Measurements from ENCODE around the gene FAM236D. TPM values are rescaled to one million over a fixed set of nuclear protein-coding genes. Genes with fewer than 3 reads are reported as not detected.
"Not testable (repeated sequence)": the region's sequence is repeated elsewhere in the genome, so short reads cannot be mapped to it uniquely, and the experiment has no call there.

The FAM236D gene
- not detected in 2 replicates for total RNA-seq (2014; rRNA removed; shearing (Covaris generic); ENCODE audit: low replicate concordance)

DNA sequence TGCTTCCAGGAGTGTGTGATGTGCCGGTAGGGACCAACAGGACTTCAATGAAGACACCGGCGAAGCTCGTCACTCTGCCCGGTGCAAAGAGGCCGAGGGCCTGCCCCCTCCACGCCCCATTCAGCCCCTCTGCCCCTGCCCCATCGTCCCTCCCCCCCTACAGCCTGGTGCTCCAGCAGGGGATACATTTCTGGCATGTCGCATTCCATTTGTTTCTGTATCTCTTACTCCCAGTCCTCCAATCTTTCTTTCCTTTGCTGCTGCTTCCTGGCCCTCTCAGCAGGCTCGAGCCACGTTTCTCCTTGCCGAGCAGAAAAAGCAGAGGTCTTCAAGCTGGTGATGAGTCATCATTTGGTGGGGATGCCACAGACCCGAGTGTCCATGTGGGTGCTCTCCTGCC, at the start of gene FAM236D:
TSS of gene FAM236D (minus strand) at position 101 of the 400 bp plus-strand sequence. CDS start at position 1, 100 bp downstream.
- H4K20me1 ChIP-seq (ENCODE audit: insufficient read depth, low read depth, low read length); H3K4me3 ChIP-seq (ENCODE audit: low read length); H3K9me2 ChIP-seq (replicated peaks; ENCODE audit: insufficient read depth, low read length); H3K4me1 ChIP-seq (ENCODE audit: low read length); H3K9me3 ChIP-seq (ENCODE audit: low read length); H2AFZ ChIP-seq (ENCODE audit: low read length); H3K27ac ChIP-seq (ENCODE audit: low read length); H3K4me2 ChIP-seq (ENCODE audit: low read depth, low read length, poor library complexity, severe bottlenecking); H3K27me3 ChIP-seq (ENCODE audit: low read length); H3K36me3 ChIP-seq (ENCODE audit: insufficient read depth, low read length); H3K79me2 ChIP-seq (ENCODE audit: low read length); DNase-seq; H3K9ac ChIP-seq (ENCODE audit: low read length): not testable (repeated sequence)

DNA sequence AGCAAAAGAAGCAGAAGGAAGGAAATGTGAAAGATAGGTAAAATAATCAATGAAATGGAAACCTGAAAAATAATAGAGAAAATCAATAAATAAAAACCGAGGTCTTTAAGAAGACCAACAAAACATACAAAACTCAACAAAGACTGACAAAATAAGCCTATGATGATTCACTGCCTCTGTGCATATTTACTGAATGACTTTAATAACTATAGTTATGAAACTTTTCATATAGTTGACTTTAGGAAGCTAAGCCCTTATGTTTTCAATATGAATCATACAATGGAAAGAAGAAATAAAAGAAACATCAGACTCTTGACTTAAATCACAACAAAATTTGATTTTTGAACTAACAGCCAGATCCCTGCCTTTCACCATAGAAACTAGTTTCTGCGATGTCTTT, 29.5 kb upstream of the FAM236D start:
- not testable (repeated sequence) for H3K4me2 ChIP-seq (ENCODE audit: low read depth, low read length, poor library complexity, severe bottlenecking); H4K20me1 ChIP-seq (ENCODE audit: insufficient read depth, low read depth, low read length); H3K9me2 ChIP-seq (replicated peaks; ENCODE audit: insufficient read depth, low read length); H3K9ac ChIP-seq (ENCODE audit: low read length); H2AFZ ChIP-seq (ENCODE audit: low read length); H3K36me3 ChIP-seq (ENCODE audit: insufficient read depth, low read length); H3K9me3 ChIP-seq (ENCODE audit: low read length); H3K4me1 ChIP-seq (ENCODE audit: low read length); H3K4me3 ChIP-seq (ENCODE audit: low read length); H3K79me2 ChIP-seq (ENCODE audit: low read length); H3K27me3 ChIP-seq (ENCODE audit: low read length); DNase-seq; H3K27ac ChIP-seq (ENCODE audit: low read length)

DNA sequence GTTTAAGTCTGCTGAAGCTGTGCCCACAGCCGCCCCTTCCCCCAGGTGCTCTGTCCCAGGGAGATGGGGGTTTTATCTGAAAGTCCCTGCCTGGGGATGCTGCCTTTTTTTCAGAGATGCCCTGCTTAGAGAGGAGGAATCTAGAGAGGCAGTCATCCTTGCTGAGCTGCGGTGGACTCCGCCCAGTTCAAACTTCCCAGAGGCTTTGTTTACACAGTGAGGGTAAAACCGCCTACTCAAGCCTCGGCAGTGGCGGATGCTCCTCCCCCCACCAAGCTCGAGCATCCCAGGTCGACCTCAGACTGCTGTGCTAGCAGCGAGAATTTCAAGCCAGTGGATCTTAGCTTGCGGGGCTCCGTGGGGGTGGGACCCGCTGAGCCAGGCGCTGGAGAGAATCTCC, 22.7 kb upstream of the FAM236D start:
- not testable (repeated sequence) for H3K9me3 ChIP-seq (ENCODE audit: low read length); H3K4me1 ChIP-seq (ENCODE audit: low read length); H3K4me2 ChIP-seq (ENCODE audit: low read depth, low read length, poor library complexity, severe bottlenecking); H3K36me3 ChIP-seq (ENCODE audit: insufficient read depth, low read length); H3K9me2 ChIP-seq (replicated peaks; ENCODE audit: insufficient read depth, low read length); H3K9ac ChIP-seq (ENCODE audit: low read length); H2AFZ ChIP-seq (ENCODE audit: low read length); H3K4me3 ChIP-seq (ENCODE audit: low read length); H3K27me3 ChIP-seq (ENCODE audit: low read length); DNase-seq; H4K20me1 ChIP-seq (ENCODE audit: insufficient read depth, low read depth, low read length); H3K79me2 ChIP-seq (ENCODE audit: low read length); H3K27ac ChIP-seq (ENCODE audit: low read length)

DNA sequence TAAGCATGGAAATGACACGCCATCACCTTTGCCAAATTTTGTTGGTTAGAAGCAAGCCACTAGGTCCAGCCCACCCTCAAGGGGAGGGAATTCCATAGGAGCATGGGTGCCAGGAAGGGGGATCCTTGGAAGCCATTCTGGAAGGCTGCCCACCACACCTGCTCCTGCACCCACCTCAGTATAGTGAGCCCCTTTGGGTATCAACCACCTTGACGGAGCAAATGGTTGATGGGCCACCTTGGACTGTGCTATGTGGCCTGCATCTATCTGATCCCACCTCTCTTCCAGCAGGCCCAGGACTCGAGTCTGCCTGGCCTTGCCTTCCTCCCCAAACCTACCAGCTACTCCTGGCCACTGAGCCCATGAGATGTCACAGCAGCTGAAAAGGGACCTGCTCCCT, 17.6 kb downstream of the FAM236D start:
- not testable (repeated sequence) for H3K9me2 ChIP-seq (replicated peaks; ENCODE audit: insufficient read depth, low read length); H3K79me2 ChIP-seq (ENCODE audit: low read length); H3K4me1 ChIP-seq (ENCODE audit: low read length); H4K20me1 ChIP-seq (ENCODE audit: insufficient read depth, low read depth, low read length); H3K36me3 ChIP-seq (ENCODE audit: insufficient read depth, low read length); H3K4me3 ChIP-seq (ENCODE audit: low read length); H3K27me3 ChIP-seq (ENCODE audit: low read length); DNase-seq; H3K27ac ChIP-seq (ENCODE audit: low read length); H3K4me2 ChIP-seq (ENCODE audit: low read depth, low read length, poor library complexity, severe bottlenecking); H3K9ac ChIP-seq (ENCODE audit: low read length); H3K9me3 ChIP-seq (ENCODE audit: low read length); H2AFZ ChIP-seq (ENCODE audit: low read length)

DNA sequence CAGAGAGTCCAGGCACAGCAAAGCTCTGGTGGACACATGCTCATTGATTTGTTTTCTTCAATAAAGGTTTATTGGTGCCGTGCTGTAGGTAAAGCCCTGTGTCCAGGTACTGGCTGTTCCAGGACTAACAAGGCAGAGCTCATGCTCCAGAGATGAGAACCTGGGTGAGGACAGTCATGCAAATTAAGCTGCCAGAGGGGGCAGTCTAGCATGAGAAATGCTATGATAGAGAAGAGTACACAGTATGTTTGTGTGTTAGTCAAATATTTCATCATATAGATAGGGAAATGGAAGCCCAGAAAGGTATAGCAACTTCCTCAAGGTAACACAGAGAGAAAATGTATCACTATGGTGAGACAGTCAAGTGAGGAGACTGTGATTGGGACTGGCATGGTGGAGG, 19.9 kb downstream of the FAM236D start:
- H3K9me2 ChIP-seq (replicated peaks; ENCODE audit: insufficient read depth, low read length); H3K9me3 ChIP-seq (ENCODE audit: low read length); H3K4me3 ChIP-seq (ENCODE audit: low read length); H3K79me2 ChIP-seq (ENCODE audit: low read length); H4K20me1 ChIP-seq (ENCODE audit: insufficient read depth, low read depth, low read length); H3K4me2 ChIP-seq (ENCODE audit: low read depth, low read length, poor library complexity, severe bottlenecking); H3K36me3 ChIP-seq (ENCODE audit: insufficient read depth, low read length); H2AFZ ChIP-seq (ENCODE audit: low read length); H3K9ac ChIP-seq (ENCODE audit: low read length); H3K27me3 ChIP-seq (ENCODE audit: low read length); DNase-seq; H3K4me1 ChIP-seq (ENCODE audit: low read length); H3K27ac ChIP-seq (ENCODE audit: low read length): not testable (repeated sequence)

DNA sequence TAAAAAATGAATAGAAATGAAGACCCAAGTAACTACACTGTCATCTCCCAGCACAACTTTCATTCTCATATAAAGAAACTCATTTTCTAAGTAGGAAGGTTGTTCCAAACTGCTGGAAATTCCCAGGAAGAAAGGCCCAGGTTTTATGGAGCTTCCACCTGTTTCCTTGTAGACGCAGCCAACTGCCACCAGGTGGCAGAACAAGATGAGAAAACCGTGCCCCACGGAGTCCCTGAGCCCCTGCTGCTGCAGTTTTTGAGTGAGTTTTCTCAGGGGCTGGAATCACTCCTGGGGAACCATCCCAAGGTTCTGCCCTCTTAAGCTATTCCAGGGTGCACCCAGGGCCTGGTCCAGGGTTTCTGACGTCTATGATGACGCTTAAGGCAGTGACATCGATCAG, 24.0 kb downstream of the FAM236D start:
- not testable (repeated sequence) for H3K4me2 ChIP-seq (ENCODE audit: low read depth, low read length, poor library complexity, severe bottlenecking); H3K27ac ChIP-seq (ENCODE audit: low read length); H3K9ac ChIP-seq (ENCODE audit: low read length); DNase-seq; H2AFZ ChIP-seq (ENCODE audit: low read length); H3K9me3 ChIP-seq (ENCODE audit: low read length); H3K9me2 ChIP-seq (replicated peaks; ENCODE audit: insufficient read depth, low read length); H3K27me3 ChIP-seq (ENCODE audit: low read length); H3K36me3 ChIP-seq (ENCODE audit: insufficient read depth, low read length); H3K4me3 ChIP-seq (ENCODE audit: low read length); H4K20me1 ChIP-seq (ENCODE audit: insufficient read depth, low read depth, low read length); H3K4me1 ChIP-seq (ENCODE audit: low read length); H3K79me2 ChIP-seq (ENCODE audit: low read length)

DNA sequence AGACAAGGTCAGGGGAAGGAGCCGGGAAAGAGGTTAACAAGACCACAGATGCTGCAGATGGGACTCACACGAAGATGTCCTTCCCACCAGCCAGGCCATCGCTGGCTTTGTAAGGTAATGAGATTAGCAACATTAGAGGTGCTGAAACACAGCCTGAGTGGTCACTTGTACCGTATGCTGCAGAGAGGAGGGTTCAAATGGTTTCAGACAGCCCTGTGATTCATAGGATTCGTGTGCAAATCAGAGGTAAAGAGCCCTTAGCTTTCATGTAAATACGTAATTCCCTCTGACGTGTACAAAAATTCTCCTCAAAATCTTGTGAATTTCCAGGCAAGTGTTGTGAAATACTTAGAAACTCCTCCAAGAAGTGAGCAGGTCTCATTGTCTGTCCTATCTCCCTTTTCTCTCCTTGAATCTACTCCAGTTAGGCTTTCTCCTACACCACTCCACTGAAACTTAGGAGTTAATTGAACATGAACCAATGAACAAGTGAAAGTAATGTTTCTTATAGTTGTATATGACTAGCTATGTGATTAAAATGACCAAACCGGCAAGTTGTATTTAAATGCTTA, 24.6 kb downstream of the FAM236D start:
- not testable (repeated sequence) for H3K4me3 ChIP-seq (ENCODE audit: low read length); H3K36me3 ChIP-seq (ENCODE audit: insufficient read depth, low read length); H3K27me3 ChIP-seq (ENCODE audit: low read length); H3K79me2 ChIP-seq (ENCODE audit: low read length); DNase-seq; H3K27ac ChIP-seq (ENCODE audit: low read length); H3K9ac ChIP-seq (ENCODE audit: low read length); H3K4me1 ChIP-seq (ENCODE audit: low read length); H3K9me3 ChIP-seq (ENCODE audit: low read length); H3K9me2 ChIP-seq (replicated peaks; ENCODE audit: insufficient read depth, low read length); H4K20me1 ChIP-seq (ENCODE audit: insufficient read depth, low read depth, low read length); H2AFZ ChIP-seq (ENCODE audit: low read length); H3K4me2 ChIP-seq (ENCODE audit: low read depth, low read length, poor library complexity, severe bottlenecking)

DNA sequence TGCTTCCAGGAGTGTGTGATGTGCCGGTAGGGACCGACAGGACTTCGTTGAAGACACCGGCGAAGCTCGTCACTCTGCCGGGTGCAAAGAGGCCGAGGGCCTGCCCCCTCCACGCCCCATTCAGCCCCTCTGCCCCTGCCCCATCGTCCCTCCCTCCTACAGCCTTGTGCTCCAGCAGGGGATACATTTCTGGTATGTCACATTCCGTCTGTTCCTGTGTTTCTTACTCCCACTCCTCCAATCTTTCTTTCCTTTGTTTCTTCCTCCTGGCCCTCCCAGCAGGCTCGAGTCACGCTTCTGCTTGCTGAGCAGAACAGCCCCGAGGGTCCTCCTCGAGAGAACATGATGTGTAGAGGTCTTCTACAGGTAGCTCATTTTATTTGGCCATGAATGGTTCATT, 25.4 kb downstream of the FAM236D start, which contains the start of gene FAM236B:
TSS of gene FAM236B (minus strand) at position 101 of the 400 bp plus-strand sequence. CDS start at position 1, 100 bp downstream.
- H3K27ac ChIP-seq (ENCODE audit: low read length); H2AFZ ChIP-seq (ENCODE audit: low read length); H3K36me3 ChIP-seq (ENCODE audit: insufficient read depth, low read length); H3K27me3 ChIP-seq (ENCODE audit: low read length); H3K9ac ChIP-seq (ENCODE audit: low read length); H3K9me3 ChIP-seq (ENCODE audit: low read length); H3K4me3 ChIP-seq (ENCODE audit: low read length); H4K20me1 ChIP-seq (ENCODE audit: insufficient read depth, low read depth, low read length); H3K4me1 ChIP-seq (ENCODE audit: low read length); H3K4me2 ChIP-seq (ENCODE audit: low read depth, low read length, poor library complexity, severe bottlenecking); H3K79me2 ChIP-seq (ENCODE audit: low read length); DNase-seq; H3K9me2 ChIP-seq (replicated peaks; ENCODE audit: insufficient read depth, low read length): not testable (repeated sequence)

DNA sequence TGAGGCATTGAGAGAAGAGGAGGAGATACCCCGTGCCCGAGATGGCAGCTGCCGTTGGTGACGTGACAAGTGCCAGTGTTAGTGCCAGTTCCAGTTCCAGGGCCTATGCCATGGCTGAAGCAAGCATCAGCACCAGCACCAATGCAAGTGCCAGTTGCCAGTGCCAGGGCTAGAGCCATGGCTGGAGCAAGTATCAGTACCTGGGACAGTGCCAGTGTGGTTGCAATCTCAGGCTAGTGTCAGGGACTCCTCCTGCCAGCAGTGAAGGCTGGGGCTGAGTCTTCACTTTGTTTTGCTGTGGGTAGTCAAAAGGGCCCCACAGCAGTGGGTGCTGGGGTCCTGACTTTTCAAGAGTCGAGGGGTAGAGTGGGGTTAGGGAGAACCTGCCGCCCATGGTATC, 29.9 kb downstream of the FAM236D start:
- H3K4me3 ChIP-seq (ENCODE audit: low read length); H3K4me1 ChIP-seq (ENCODE audit: low read length); H4K20me1 ChIP-seq (ENCODE audit: insufficient read depth, low read depth, low read length); H3K9me3 ChIP-seq (ENCODE audit: low read length); H2AFZ ChIP-seq (ENCODE audit: low read length); H3K79me2 ChIP-seq (ENCODE audit: low read length); H3K9me2 ChIP-seq (replicated peaks; ENCODE audit: insufficient read depth, low read length); H3K4me2 ChIP-seq (ENCODE audit: low read depth, low read length, poor library complexity, severe bottlenecking); DNase-seq; H3K27ac ChIP-seq (ENCODE audit: low read length); H3K36me3 ChIP-seq (ENCODE audit: insufficient read depth, low read length); H3K9ac ChIP-seq (ENCODE audit: low read length); H3K27me3 ChIP-seq (ENCODE audit: low read length): not testable (repeated sequence)
